Breast epithelium (tissue), 4 donors: ENCODE measurements around the gene TES. TPM values are rescaled to one million over a fixed set of nuclear protein-coding genes. Genes with fewer than 3 reads are reported as not detected.

Source experiments
- DNase-seq, 2 donors: peaks; one replicate each; pipeline ENCODE4 v3.0.0-alpha.2; 2019; ENCODE audit warnings: low spot score in 2 of 2
- H3K27ac ChIP-seq, 2 donors: fragments of 200-600 bp; sonication (generic) in 1 of 2; one replicate each; pipeline ENCODE4 v1.5.1; 2016 to 2019; ENCODE audit warnings: mild to moderate bottlenecking in 1 of 2
- H3K27me3 ChIP-seq, 2 donors: fragments of 200-600 bp; sonication (generic) in 1 of 2; one replicate each; pipeline versions ENCODE4 v1.5.1 to v1.6.0; 2017 to 2019; ENCODE audit warnings: control low read depth in 1 of 2, mild to moderate bottlenecking in 1 of 2
- H3K36me3 ChIP-seq: fragments of 200-600 bp; one replicate; pipeline ENCODE4 v1.5.1; 2019
- H3K4me1 ChIP-seq, 2 donors: fragments of 200-600 bp; sonication (generic); one replicate each; pipeline ENCODE4 v1.5.1; 2016 to 2019; ENCODE audit warnings: control low read depth in 1 of 2
- H3K4me3 ChIP-seq, 3 donors: fragments of 200-600 bp; sonication (generic); 1 replicate in 2 of 3; 2 replicates in 1 of 3; pipeline ENCODE4 v1.5.1; 2016 to 2019; ENCODE audit warnings: mild to moderate bottlenecking in 3 of 3, moderate library complexity in 2 of 3
- H3K9me3 ChIP-seq, 2 donors: fragments of 200-600 bp; sonication (generic) in 1 of 2; one replicate each; pipeline ENCODE4 v1.5.1; 2016 to 2019; ENCODE audit warnings: control low read depth in 1 of 2
- CTCF ChIP-seq, 3 donors: fragments of 450-650 bp; IDR thresholded peaks; one replicate each; pipeline ENCODE4 v1.5.1; 2016 to 2017; ENCODE audit warnings: antibody characterized with exemption in 3 of 3, mild to moderate bottlenecking in 3 of 3, moderate library complexity in 3 of 3
- POLR2A ChIP-seq: fragments of 450-650 bp; IDR thresholded peaks from one replicate; pipeline ENCODE4 v1.6.1; 2016; ENCODE audit warnings: antibody characterized with exemption, mild to moderate bottlenecking, moderate library complexity
- POLR2AphosphoS5 ChIP-seq, 3 donors: sonication (generic); formaldehyde crosslinking; IDR thresholded peaks; one replicate each; pipeline ENCODE4 v1.6.1; 2017; ENCODE audit warnings: antibody characterized with exemption in 3 of 3
- intact Hi-C: fragments of 100-400 bp; cut with DNase I; formaldehyde crosslinking; loops from one replicate; pipeline ENCODE4 v1.15.1; 2023; ENCODE audit warnings: low total_unique reads
- total RNA-seq, 3 donors: library from RNA; depleted of rRNA; stranded (reverse); fragments of >200 nt; gene quantifications; one replicate each; pipeline ENCODE4 v1.1.0, GENCODE V29; 2016

The TES gene
- total RNA-seq, 3 donors from 2014 or later = 29.0 to 146 (median 88.5) TPM

DNA sequence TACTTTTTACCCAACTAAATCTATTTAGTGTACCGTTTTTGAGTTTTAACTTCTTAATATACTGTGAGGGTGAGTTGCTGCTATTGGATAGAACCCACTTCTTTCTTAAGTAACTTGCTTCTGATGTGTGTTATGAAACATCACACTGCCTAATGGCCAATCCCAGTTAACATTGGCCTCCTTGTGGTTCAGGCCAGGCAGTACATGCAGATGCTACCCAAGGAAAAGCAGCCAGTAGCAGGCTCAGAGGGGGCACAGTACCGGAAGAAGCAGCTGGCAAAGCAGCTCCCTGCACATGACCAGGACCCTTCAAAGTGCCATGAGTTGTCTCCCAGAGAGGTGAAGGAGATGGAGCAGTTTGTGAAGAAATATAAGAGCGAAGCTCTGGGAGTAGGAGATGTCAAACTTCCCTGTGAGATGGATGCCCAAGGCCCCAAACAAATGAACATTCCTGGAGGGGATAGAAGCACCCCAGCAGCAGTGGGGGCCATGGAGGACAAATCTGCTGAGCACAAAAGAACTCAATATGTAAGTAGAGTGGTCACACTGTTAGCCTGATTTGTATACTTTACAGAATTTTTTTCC, 39.7 kb downstream of the TES start:
- Histone ChIP-seq H3K4me3 (no peak overlapping the region), H3K9me3 (no peaks in the 10 kb centered on the region), H3K4me1 (no peaks in the 10 kb centered on the region), H3K27ac (no peak overlapping the region), H3K36me3 (no peaks in the 10 kb centered on the region), H3K27me3 (no peaks in the 10 kb centered on the region)
- intact Hi-C loops = no loop called here
- DNase-seq = no peak
- TF ChIP-seq CTCF (IDR thresholded peaks at IDR 0.05) = peak in 1 of 3 donors; percentile 10
- TF ChIP-seq POLR2A = no peak

GRCh38 chr7:116251675-116252074, 41.3 kb downstream of the TES start:
- intact Hi-C loops = no loop called here
- H3K27me3 ChIP-seq = no peaks in the 10 kb centered on the region
- H3K27ac ChIP-seq = no peak overlapping the region
- no peak overlapping the region for H3K4me3 ChIP-seq
- no peaks in the 10 kb centered on the region for H3K9me3 ChIP-seq
- TF ChIP-seq POLR2AphosphoS5 (IDR thresholded peaks at IDR 0.05) (no peak), POLR2A (no peak), CTCF (IDR thresholded peaks at IDR 0.05) (no peak)
- no peaks in the 10 kb centered on the region for H3K36me3 ChIP-seq
- DNase-seq = no peak
- H3K4me1 ChIP-seq = no peaks in the 10 kb centered on the region

DNA sequence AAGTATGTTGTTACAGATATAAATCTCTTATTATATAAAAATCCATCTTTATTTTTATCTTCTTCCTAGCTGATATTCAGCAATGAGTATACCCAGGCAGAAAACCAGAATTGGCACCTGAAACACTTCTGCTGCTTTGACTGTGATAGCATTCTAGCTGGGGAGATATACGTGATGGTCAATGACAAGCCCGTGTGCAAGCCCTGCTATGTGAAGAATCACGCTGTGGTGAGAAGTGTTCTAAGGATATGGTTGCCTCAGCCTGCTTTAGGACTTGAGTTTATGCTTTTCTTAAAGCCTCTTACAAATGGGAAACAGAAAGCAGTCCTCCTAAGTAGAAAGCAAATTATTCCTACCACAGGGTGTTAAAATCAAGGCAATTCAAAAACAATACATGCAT, 41.9 kb downstream of the TES start:
- Histone ChIP-seq H3K27ac (no peak overlapping the region), H3K9me3 (no peaks in the 10 kb centered on the region), H3K4me1 (no peaks in the 10 kb centered on the region), H3K36me3 (no peaks in the 10 kb centered on the region), H3K4me3 (no peak overlapping the region), H3K27me3 (no peaks in the 10 kb centered on the region)
- TF ChIP-seq POLR2A (no peak), CTCF (IDR thresholded peaks at IDR 0.05) (no peak), POLR2AphosphoS5 (IDR thresholded peaks at IDR 0.05) (no peak)
- DNase-seq = no peak
- intact Hi-C loops = no loop called here

GRCh38 chr7:116257156-116257555, 46.8 kb downstream of the TES start:
- TF ChIP-seq CTCF (IDR thresholded peaks at IDR 0.05) = no peak
- no peak for TF ChIP-seq POLR2AphosphoS5 (IDR thresholded peaks at IDR 0.05)
- TF ChIP-seq POLR2A = no peak
- Histone ChIP-seq H3K4me1 (no peaks in the 10 kb centered on the region), H3K27me3 (no peaks in the 10 kb centered on the region), H3K4me3 (no peak overlapping the region), H3K9me3 (no peaks in the 10 kb centered on the region), H3K36me3 (no peaks in the 10 kb centered on the region), H3K27ac (no peak overlapping the region)
- no peak for DNase-seq
- intact Hi-C loops = no loop called here

- intact Hi-C loops = no loop called here
- Histone ChIP-seq H3K4me1 (no peaks in the 10 kb centered on the region), H3K4me3 (no peak overlapping the region), H3K27ac (no peak overlapping the region), H3K27me3 (no peaks in the 10 kb centered on the region), H3K36me3 (no peaks in the 10 kb centered on the region), H3K9me3 (no peaks in the 10 kb centered on the region)
- TF ChIP-seq CTCF (IDR thresholded peaks at IDR 0.05) (peak; percentile 89 to 92 (median 92)), POLR2AphosphoS5 (IDR thresholded peaks at IDR 0.05) (no peak), POLR2A (no peak)
- DNase-seq = no peak
Observed at GRCh38 chr7:116258734-116259133, 48.4 kb downstream of the TES start.
